Activated naive CD8-positive, alpha-beta T cell (primary cell): Measurements from ENCODE around the gene TRPM1.

Experiments
- H3K27ac Mint-ChIP-seq: one replicate; pipeline ENCODE4 v1.8.0; 2021; ENCODE audit warnings: mixed read lengths
- H3K27me3 Mint-ChIP-seq: one replicate; pipeline ENCODE4 v1.8.0; 2021; ENCODE audit warnings: mixed read lengths
- H3K36me3 Mint-ChIP-seq: one replicate; pipeline ENCODE4 v1.8.0; 2021; ENCODE audit warnings: mixed read lengths
- H3K4me1 Mint-ChIP-seq: one replicate; pipeline ENCODE4 v1.8.0; 2021; ENCODE audit warnings: low read depth, mixed read lengths
- H3K4me3 Mint-ChIP-seq: one replicate; pipeline ENCODE4 v1.8.0; 2021; ENCODE audit warnings: mild to moderate bottlenecking, mixed read lengths
- H3K9me3 Mint-ChIP-seq: one replicate; pipeline ENCODE4 v1.8.0; 2021; ENCODE audit warnings: low read depth, mixed read lengths

TRPM1 gene

DNA sequence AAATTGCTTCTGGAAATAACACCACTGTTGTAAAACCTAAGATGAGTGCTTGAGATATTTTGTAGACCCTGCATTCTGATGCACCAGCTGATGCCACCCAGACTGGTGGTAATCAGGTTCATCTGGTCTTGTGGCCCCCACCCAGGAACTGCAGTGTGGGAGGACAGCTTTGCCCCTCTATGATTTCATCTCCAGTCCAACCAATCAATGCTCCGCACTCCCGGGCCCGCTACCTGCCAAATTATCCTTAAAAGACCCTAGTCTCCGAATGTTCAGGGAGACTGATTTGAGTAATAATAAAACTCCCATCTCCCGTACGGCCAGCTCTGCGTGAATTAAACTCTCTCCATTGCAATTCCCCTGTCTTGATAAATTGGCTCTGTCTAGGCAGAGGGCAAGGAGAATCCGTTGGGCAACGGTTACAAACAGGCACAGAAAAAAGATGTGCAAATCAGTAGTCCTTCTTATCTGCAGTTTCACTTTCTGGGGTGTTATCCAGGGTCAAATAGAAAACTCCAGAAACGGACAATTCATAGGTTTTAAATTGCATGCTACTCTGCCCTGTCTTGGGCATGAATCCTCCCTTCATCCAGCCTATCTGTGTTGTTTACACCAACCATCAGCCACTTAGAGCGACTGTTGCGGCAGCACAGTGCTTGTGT is 29.2 kb upstream of the TRPM1 start:
- no peaks in the 10 kb centered on the region for H3K9me3 Mint-ChIP-seq
- no peaks in the 10 kb centered on the region for H3K4me1 Mint-ChIP-seq
- no peaks in the 10 kb centered on the region for H3K27me3 Mint-ChIP-seq
- H3K4me3 Mint-ChIP-seq, result no peak overlapping the region
- no peak overlapping the region for H3K27ac Mint-ChIP-seq
- no peaks in the 10 kb centered on the region for H3K36me3 Mint-ChIP-seq

- H3K9me3 Mint-ChIP-seq, result no peaks in the 10 kb centered on the region
- no peak overlapping the region for H3K27ac Mint-ChIP-seq
- no peaks in the 10 kb centered on the region for H3K36me3 Mint-ChIP-seq
- H3K4me1 Mint-ChIP-seq, result no peaks in the 10 kb centered on the region
- no peak overlapping the region for H3K4me3 Mint-ChIP-seq
- no peaks in the 10 kb centered on the region for H3K27me3 Mint-ChIP-seq
Measured at GRCh38 chr15:31129769-31130303, 28.3 kb upstream of the TRPM1 start.

DNA sequence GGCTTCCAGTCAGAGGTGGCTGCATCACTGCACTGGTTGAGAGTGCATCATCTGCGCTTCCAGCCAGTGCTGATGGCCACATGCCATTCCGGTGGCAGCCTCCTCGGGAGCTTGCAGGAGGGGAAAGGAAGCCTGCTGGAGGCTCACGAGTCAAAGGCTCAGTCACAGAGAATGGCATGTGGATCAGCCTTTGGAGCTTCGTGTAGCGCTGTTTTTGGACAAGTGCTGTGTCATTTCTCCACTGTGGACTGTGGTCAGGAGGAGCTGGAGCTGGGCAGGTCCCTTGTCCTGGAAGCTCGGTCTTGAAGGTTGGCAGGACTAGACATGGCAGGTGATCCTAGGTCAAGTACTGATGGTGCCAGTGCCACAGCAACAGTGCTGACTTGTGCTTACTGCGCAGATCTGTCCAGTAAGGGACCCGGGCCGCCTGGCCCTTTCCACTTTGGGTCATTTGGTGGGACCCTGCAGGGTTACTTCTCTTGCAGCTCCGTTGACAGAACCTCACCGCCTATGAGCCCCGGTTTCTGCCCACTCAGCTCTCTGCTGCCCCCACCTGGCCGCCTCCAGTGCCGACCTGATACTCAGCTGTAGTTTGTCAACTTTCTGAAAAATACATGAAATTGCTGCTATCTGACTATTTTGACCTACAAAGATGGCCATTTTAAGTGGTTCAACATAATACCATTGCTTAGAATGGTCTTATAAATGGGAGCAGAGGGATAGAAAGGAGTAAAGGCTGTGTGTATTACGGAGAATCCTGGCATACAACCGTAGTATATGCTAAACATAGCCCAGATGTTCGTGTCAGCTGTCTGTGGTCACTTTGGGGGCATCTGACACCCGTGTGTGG is 27.6 kb upstream of the TRPM1 start:
- Mint-ChIP-seq H3K4me3 (no peak overlapping the region), H3K27me3 (no peaks in the 10 kb centered on the region), H3K36me3 (no peaks in the 10 kb centered on the region), H3K9me3 (no peaks in the 10 kb centered on the region), H3K27ac (no peak overlapping the region), H3K4me1 (no peaks in the 10 kb centered on the region)

GRCh38 chr15:31128477-31128876 is 27.0 kb upstream of the TRPM1 start:
- Mint-ChIP-seq H3K9me3 (no peaks in the 10 kb centered on the region), H3K27ac (no peak overlapping the region), H3K4me1 (no peaks in the 10 kb centered on the region), H3K27me3 (no peaks in the 10 kb centered on the region), H3K4me3 (no peak overlapping the region), H3K36me3 (no peaks in the 10 kb centered on the region)

GRCh38 chr15:31127596-31128261 is 26.2 kb upstream of the TRPM1 start:
- Mint-ChIP-seq H3K9me3 (peaks cover 4% of the 10 kb centered on the region), H3K4me1 (no peaks in the 10 kb centered on the region), H3K4me3 (no peak overlapping the region), H3K27me3 (no peaks in the 10 kb centered on the region), H3K27ac (no peak overlapping the region), H3K36me3 (no peaks in the 10 kb centered on the region)

GRCh38 chr15:31125061-31125460 is 23.5 kb upstream of the TRPM1 start:
- peaks cover 4% of the 10 kb centered on the region for H3K36me3 Mint-ChIP-seq

DNA sequence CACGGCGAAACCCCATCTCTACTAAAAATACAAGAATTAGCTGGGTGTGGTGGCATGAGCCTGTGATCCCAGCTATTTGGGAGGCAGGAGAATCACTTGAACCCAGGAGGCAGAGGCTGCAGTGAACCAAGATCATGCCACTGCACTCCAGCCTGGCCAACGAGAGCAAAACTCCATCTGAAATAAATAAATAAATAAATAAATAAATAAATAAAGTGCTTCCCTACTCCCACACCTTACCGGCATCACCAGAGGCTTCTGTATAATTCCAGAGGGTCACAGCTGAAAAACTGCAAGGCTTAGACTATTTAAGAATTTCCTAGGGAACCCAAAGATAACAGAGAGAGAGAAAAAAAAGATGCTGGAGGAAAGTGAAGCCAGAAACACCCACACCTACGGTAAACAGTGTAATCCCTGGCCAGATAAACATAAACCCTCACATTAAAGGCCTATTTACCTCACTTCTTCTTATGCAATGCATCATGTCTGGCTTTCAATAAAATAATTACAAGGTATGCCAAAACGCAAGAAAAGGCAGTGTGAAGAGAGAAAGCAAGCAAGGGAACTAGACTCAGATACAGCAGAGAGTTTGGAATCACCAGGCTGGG is 15.0 kb upstream of the TRPM1 start:
- Mint-ChIP-seq H3K27ac (no peak overlapping the region), H3K4me1 (no peaks in the 10 kb centered on the region), H3K36me3 (peaks cover 7% of the 10 kb centered on the region), H3K9me3 (peaks cover 9% of the 10 kb centered on the region), H3K27me3 (peaks cover 6% of the 10 kb centered on the region), H3K4me3 (no peak overlapping the region)

More at GRCh38 chr15:31125061-31125460, 23.5 kb upstream of the TRPM1 start:
- Mint-ChIP-seq H3K4me3 (no peak overlapping the region), H3K27me3 (no peaks in the 10 kb centered on the region), H3K9me3 (peaks cover 13% of the 10 kb centered on the region), H3K27ac (no peak overlapping the region), H3K4me1 (no peaks in the 10 kb centered on the region)

GRCh38 chr15:31111091-31111647 is 9.6 kb upstream of the TRPM1 start:
- peaks cover 6% of the 10 kb centered on the region for H3K27me3 Mint-ChIP-seq
- H3K4me1 Mint-ChIP-seq, result no peaks in the 10 kb centered on the region
- H3K27ac Mint-ChIP-seq, result no peak overlapping the region
- H3K4me3 Mint-ChIP-seq, result no peak overlapping the region
- peaks cover 7% of the 10 kb centered on the region for H3K36me3 Mint-ChIP-seq
- peaks cover 9% of the 10 kb centered on the region for H3K9me3 Mint-ChIP-seq

DNA sequence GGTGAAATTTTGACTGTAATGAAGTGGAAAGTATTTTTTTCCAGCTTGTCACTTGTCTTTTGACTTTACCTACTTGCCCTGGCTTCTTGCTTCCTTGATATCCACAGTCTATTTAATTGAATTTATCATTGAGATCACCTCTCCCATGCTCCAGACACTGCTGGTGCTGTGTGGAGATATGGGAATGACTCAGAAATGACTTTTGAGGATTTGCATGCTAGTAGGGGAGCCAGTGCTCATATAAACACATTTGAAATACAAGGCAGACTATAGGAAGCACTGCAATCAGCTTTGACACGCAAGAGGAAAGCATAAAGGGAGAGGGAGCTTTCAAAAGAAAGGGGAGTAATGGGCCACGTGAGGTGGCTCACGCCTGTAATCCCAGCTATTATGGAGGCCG is 7.3 kb upstream of the TRPM1 start:
- Mint-ChIP-seq H3K27me3 (peaks cover 2% of the 10 kb centered on the region), H3K4me1 (no peaks in the 10 kb centered on the region), H3K9me3 (no peaks in the 10 kb centered on the region), H3K36me3 (no peaks in the 10 kb centered on the region), H3K4me3 (no peak overlapping the region), H3K27ac (no peak overlapping the region)

GRCh38 chr15:31106495-31107300 is 5.2 kb upstream of the TRPM1 start:
- Mint-ChIP-seq H3K4me1 (no peaks in the 10 kb centered on the region), H3K27me3 (no peaks in the 10 kb centered on the region), H3K27ac (no peak overlapping the region), H3K36me3 (no peaks in the 10 kb centered on the region), H3K9me3 (no peaks in the 10 kb centered on the region), H3K4me3 (no peak overlapping the region)

- H3K4me3 Mint-ChIP-seq, result no peak overlapping the region
- no peaks in the 10 kb centered on the region for H3K27me3 Mint-ChIP-seq
- no peaks in the 10 kb centered on the region for H3K4me1 Mint-ChIP-seq
- H3K27ac Mint-ChIP-seq, result no peak overlapping the region
- no peaks in the 10 kb centered on the region for H3K36me3 Mint-ChIP-seq
- H3K9me3 Mint-ChIP-seq, result no peaks in the 10 kb centered on the region
Measured at GRCh38 chr15:31104003-31104402, 2.5 kb upstream of the TRPM1 start.

- no peak overlapping the region for H3K27ac Mint-ChIP-seq
- no peaks in the 10 kb centered on the region for H3K9me3 Mint-ChIP-seq
- H3K4me3 Mint-ChIP-seq, result no peak overlapping the region
- no peaks in the 10 kb centered on the region for H3K4me1 Mint-ChIP-seq
- no peaks in the 10 kb centered on the region for H3K36me3 Mint-ChIP-seq
- no peaks in the 10 kb centered on the region for H3K27me3 Mint-ChIP-seq
Measured at GRCh38 chr15:31102374-31103342, 1.1 kb upstream of the TRPM1 start.

DNA sequence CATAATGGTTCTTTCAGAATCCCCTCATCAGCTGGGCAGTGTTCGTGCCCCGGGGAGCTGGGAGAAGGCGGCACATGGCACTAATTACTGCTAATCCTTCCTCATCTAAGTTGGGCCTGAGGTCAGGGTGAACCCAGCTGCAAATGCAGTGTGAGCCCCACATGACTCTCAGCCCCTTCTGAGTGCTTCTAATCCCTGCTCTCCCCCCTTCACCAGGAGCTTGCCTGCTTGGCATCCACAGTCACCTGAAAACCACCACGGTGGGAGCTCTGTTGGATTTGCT is 455 bp upstream of the TRPM1 start:
- Mint-ChIP-seq H3K4me3 (no peak overlapping the region), H3K36me3 (no peaks in the 10 kb centered on the region), H3K9me3 (no peaks in the 10 kb centered on the region), H3K27ac (no peak overlapping the region), H3K27me3 (no peaks in the 10 kb centered on the region), H3K4me1 (no peaks in the 10 kb centered on the region)
